Activated gamma-delta T cell treated with Interleukin-2 at 50 U/mL for 16 hours (primary cell): ENCODE measurements around the gene MAGEB18.

Experiments used
- DNase-seq: peaks from one replicate; pipeline ENCODE4 v3.0.0-alpha.2; 2020

Gene MAGEB18

DNA sequence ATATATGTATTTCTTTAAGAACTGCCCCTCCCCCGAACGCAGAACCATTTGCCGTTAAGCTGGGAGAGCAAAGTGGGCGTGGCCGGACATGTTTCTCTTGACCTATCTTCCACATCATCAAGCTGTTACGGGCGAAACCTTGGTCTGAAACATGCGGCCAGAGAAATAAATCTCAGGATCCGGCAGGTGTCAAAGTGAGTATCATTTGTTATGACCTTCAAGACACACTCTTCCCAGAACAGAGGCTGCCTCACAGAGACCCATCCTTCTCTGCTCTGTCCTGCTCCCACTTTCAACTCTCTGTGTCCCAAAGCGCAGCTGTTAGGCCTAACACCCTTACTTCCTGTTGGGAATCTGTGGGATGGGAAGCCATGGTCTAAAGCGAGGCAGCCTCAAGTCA is at the start of gene MAGEB18:
TSS of gene MAGEB18 (plus strand) at position 70 of the 400 bp plus-strand sequence. CDS start 643 bp downstream, outside the sequence.
- DNase-seq, result no peak

DNA sequence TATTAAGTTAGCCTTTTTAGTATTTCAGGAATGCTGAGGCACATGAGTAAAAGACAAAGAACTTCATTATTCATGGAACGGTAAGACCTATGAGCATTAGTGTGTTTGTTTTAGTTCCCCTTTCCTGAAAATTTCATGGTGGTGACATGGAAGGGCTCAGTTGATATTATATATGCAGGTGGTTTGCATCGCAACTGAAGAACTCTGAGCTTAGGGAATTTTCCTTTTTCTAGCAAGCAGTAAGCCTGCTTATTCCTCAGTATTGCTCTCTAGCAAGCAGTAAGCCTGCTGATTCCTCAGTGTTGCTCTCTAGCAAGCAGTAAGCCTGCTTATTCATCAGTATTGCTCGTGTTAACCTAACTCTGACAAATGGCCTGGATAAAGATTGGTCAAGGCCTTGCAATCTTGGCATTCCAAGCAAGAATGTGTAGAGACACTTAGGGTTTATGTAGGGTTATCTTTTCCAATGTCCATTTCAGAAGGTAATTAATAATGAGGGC is 37.7 kb upstream of the MAGEB18 start:
- DNase-seq, result no peak

DNA sequence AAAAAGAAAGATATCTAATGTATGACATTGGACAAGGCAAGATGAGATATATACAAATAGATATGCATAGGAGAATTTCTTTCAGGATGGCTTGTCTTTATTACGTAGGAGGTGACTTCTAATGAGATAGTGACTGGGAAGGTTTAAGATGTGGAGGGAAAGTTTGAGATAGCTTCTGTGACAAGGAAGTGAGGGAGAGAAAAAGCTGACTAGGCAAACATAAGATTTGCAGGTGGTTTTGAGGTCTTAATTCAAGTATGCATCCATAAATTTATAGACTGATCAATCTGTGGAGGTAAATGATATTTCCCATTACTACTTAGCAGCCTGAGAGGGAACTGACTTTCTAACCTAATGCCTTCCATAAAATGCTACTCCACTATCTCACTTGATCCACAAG is 29.0 kb upstream of the MAGEB18 start:
- DNase-seq, result no peak

DNA sequence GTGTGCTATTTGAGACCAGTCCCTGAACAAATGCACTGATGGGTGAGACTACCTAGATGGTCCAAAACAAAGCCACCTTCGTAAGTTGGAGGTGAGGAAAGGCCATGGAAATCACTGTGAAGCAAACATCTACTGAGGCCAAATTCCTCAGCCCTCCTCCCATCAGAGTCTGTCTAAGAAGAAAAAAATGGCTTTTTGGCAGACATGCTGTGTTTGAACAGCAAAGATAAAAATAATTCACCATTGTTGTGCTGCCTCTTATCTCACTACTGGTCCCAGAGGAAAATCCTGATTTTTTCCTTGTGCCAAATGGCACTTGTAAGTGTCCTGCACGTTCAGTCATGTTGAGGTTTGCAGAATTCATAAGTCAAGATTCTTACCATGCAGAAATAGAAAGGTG is 7.9 kb downstream of the MAGEB18 start:
- no peak for DNase-seq

DNA sequence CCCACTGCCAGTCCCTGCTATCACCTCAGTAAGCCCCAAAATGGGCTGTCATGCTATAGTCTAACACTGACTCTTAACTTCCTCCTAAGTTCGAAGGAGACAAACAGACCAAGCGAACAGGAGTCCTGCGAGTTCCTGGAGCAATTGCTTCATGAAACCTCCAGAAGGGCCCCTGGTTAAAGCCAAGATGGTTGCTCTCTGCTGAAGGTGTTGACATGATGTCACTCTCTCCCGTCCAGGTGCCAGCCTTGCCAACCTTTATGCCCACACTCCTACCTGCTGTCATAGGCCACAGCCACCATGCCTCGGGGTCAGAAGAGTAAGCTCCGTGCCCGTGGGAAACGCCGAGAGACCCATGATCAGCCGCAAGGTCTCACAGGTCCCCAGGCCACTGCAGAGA is 22.2 kb downstream of the MAGEB18 start, which contains the start of gene MAGEB6B:
TSS of gene MAGEB6B (plus strand) at position 301 of the 400 bp plus-strand sequence. CDS start at position 301, 0 bp downstream.
- DNase-seq, result no peak
